Activated CD8-positive, alpha-beta memory T cell treated with anti-CD3 and anti-CD28 coated beads, Interleukin-2, amount 50 U/mL, for 1 hour (primary cell): ENCODE data around the gene RAB40B.

Experiments
- DNase-seq: peaks from one replicate; pipeline ENCODE4 v3.0.0-alpha.2; 2020; ENCODE audit errors: extremely low read depth

Gene RAB40B

DNA sequence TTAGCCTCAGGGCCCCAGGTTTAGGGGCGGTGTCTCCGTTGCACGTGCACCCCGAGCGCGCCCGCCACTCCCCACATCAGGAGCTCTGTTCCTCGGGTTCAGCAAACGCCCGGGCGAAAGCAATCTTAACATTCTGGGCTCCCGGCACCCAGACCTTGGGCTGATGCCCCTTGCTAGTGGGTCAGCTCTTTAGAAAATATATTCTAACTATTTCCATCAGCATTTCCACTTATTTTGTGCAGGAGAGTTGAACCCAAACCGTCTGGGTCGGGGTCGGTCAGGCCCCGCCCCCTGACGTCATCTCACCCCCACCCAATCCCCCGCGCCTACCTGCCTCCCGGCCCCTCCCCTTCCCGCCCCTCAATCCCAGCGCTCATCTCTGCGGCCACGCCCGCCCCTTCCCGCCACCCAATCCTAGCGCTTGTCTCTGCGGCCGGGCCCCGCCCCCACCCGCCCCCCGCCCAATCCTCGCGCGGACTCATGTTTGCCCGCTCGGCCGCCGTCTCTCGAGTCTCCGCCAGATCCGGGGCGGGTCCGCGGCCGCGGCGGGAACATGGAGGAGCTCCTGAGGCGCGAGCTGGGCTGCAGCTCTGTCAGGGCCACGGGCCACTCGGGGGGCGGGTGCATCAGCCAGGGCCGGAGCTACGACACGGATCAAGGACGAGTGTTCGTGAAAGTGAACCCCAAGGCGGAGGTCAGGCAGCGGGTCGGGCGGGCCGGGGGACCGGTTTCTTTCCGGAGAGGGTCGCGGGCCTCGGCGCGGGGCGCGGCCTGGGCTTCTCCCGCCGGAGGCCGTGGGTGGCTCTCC, 17.9 kb upstream of the RAB40B start, which contains the start of gene FN3KRP:
TSS of gene FN3KRP (plus strand) at position 504 of the 808 bp plus-strand sequence. CDS start at position 554, 50 bp downstream.
- peak; percentile 79 for DNase-seq

DNA sequence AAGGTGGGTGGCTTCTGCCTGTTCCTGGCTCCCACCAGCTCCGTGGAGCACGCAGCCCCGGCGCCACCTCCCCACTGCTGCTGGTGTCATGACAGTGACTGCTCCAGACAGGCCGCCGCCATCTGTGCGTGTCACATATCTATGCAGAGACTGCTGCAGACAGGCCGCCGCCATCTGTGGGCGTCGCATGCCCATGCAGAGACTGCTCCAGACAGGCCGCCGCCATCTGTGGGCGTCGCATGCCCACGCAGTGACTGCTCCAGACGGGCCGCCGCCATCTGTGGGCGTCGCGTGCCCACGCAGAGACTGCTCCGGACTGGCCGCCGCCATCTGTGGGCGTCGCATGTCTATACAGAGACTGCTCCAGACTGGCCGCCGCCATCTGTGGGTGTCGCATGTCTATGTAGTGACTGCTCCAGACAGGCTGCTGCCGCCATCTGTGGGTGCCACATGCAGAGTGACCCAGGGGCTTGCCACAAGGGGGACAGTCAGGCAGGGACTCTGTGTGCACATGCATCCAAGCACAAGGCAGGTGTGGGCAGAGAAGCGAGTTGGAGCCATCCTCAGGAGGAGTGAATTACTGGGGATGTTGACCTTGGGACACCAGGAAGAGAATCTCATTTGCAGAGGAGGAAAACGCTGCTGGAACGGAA, 14.7 kb upstream of the RAB40B start:
- no peak for DNase-seq

DNA sequence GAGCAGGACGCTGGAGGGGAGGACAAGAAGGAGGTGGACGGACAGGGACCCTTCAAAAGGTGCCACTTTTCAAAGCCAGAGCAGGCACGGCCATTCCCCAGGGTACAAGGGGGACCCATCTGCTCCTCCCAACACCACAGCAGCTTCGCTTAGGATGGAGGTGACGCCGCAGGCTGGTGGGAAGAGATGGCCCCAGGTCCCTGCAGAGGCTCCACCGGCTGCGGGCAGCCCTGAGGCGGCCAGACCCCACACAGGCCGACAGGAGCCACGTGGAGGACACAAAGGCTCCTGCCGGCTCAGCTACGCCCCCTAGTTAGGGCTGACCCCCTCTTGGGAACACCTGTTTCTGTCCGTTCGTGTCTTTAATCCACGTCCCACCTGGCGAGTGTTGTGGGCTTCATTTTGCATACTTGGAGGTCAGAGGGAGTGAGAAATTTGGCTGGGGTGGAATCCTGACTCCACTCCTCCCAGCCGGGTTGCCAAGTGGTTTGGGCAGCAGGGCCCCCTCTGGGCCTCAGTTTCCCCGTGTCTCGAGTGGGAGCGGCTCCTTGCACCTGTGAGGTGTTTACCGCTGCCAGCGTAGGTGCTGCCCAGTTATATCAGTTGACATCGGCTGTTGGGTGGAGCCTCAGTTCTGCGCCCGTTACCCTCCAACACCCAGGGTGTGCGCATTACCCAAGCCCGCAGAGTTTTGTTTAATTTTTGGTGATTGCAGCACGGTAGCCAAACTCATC, 12.2 kb upstream of the RAB40B start:
- no peak for DNase-seq

DNA sequence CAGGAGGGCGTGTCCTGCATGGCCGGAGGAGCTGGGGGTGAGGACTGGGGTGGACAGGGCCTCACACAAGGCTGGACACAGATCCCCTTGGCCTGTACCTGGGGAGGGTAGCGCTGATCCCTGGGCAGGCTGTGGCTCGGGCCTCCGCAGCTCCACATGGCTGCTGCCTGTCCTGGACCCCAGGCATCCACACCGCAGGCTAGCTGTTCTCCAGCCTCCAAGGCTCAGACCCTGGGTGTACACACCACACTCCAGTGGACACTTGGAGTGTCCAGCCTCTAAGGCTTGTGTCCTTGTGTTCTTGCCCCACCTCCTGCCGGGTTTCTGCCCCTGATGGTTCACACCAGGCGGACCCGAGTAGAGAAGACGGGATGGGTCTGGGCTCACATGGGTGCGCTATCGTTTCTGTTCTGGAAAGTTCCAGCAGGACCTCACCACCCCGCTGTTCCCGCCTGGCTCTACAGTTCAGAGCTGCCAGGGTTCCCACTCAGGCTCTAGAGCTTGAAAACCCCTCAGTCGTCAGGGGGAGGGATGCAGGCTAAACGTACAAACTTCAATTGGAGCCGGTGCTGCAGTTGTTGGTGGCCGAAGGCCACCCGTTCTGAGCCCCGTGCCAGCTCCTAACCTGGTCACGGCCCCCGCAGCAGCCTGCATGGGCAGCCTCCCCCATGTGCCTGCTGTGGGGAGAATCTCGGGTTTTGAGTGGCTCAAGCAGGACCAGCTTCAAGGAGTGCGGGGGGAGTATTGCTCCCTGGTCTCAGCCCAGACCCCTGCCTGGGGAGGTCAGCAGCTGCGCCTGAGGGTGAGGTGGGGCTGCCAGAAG, 11.4 kb upstream of the RAB40B start:
- no peak for DNase-seq

DNA sequence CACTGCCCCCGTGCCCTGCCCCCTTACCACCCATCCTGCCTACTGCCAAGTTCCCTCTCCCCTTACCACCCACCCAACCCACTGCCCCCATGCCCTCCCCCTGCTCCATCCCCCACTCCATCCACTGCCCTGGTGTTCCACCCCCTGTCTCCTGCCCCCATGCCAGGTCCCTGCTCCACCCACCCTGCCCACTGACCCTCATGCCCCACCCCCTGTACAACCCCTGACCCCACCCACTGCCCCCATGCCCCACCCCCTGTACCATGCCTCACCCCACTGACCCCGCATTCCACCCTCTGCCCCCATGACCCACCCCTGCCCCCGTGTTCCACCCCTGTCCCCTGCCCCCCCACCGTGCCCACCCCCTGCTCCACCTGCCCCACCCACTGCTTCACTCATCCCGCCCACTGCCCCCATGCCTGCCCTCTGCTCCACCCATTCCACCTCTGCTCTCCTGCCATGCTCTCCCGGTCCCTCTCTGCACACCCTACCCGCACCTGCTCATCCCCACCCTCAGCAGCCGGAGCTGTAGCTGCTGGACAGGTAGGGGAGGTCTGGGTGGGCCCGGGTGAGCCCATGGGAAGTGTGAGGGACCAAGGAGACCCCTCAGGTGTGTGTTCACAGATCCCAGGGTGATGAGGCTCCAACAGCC, 10.7 kb upstream of the RAB40B start:
- no peak for DNase-seq

DNA sequence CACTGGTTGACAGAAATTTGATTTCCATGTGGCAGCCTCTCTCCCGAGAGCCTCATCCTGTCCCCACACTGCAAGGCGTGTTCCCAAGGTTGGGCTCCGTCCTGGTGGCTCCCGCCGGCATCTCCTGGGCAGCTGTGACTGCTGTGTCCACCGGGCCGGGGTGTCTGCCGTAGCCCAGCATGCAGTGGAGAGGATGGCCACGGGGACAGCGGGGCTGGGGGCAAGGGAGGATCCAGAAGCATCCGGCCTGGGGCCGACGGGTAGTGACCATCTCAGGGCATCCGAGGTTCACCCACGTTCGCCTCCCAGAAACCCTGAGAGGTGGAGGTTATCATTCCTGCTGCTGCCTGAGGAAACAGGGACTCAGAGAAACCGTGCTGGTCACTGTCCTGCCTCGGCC, 7.3 kb upstream of the RAB40B start:
- DNase-seq, result no peak

DNA sequence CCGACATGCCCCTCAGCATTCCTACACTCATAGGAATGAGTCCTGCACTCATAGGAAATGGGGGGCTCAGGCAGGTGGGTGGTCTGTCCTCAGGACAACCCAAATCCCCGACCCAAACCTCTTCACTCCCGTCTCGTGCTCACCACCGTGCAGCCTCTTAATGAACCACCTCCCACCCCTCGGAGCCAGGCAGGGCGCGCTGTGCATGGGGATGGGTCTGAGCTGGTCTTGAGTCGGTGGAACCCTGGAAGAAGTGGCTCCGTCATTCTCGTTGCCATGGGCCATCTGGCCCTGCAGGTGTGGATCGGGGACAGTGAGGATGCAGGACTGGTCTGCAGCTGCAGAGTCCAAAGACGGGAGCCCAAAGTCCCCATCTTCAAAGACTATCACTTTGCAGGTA, 6.4 kb upstream of the RAB40B start:
- no peak for DNase-seq

DNA sequence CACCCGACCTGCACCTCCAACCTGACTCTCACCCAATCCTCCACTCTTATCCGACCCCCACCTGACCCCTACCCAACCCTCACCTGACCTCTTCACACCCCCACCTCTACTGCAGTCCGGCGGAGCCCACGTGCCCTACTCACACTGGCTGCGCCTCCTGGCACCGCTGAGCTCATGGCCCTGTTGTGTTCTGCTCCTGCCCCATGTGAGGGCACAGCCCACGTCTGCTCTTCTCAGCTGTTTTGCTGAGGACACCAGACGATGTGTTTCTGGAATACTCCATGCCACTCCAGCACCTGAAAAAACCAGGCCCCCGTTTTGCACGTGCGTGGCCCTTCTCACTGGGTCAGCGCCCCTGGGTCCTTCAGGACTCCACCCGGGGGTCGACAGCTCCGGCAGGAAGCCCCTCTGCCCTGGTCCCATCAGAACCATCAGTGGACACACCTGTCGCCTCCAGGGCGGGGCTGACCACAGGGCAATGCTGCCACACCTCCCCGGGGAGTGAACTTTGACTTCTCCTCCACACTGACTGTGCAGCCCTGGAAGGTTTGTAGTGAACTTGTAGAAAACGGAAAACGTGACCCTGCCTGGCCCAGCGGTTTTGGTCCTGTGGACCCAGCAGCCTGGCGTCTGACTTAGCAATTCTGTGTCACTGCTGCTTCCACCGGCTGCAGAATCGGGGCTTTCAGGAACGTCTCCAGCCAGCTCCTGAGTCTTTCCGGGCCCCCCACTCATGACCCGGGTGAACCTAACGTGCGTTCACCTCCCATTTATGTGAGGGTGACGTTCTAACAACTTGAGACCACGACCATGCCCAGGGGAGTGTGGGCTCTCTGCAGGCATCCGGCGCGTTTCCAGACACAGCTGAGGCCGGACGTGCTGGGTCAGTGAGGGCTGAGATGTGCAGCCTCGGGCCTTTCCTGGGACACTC, 5.7 kb upstream of the RAB40B start:
- no peak for DNase-seq

DNA sequence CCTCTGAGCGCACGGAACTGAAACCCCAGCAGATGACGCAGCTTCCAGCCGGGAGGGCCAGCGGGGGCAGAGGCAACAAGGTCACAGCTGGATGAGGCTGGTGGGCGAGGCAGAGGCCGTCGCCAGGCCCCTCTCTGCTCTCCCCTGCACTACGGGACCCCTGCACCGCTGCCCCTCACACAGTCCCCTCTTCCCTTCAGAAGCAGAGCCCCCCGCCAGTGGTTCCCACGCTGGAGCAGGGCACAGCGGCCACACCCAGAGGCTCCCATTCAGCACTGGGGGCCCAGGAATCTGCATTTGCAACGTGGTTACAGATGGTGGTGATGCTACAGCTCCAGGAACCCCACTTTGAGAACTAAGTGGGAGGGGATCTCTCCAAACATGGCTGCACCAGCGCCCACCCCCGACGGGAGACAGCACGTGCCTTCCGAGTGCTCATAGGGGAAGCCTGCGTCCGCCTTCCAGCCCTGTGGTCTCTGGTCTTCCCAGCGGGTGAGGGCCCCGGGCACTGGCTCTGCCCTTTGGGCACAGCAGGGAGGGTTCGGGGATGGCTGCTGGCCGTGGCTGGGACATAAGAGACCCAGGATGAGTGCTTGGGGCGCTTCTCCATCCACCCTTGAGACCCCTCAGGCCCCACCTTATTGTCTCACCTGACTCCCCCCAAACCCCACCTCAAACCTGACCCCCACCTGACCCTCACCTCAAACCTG, 4.7 kb upstream of the RAB40B start:
- DNase-seq, result no peak

DNA sequence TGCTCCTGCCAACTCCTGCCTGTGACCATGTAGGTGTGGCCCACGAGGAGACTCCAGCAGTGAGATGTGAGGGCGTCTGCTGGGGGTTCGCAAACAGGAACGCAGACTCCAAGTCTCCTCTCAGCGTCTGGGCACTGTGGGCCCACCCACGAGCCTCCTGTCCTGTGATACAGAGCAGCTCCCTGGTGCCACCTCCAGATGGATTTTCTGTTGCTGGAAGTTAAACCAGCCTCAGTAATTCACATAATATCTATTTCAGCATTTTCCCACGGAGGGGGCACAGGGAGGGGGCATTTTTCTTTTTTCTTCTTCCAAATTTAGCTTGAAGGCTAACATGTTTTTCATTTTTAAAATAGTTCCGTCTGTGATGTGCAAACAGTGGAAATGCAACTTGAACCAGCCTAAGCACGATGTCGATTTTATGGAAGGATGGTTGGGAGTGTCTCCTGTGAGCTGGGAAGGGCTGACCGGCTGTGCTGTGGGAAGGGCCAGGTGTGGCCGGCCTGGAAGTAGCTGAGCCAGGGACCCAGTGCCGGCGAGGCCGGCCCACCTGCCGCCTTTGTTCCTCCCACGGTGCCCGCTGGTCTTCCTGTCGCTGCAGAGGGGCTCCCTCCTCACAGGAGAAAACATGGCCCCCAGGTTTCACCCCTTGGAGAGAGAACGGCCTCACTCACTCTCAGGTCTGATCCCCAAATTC, 3.9 kb upstream of the RAB40B start:
- no peak for DNase-seq

DNA sequence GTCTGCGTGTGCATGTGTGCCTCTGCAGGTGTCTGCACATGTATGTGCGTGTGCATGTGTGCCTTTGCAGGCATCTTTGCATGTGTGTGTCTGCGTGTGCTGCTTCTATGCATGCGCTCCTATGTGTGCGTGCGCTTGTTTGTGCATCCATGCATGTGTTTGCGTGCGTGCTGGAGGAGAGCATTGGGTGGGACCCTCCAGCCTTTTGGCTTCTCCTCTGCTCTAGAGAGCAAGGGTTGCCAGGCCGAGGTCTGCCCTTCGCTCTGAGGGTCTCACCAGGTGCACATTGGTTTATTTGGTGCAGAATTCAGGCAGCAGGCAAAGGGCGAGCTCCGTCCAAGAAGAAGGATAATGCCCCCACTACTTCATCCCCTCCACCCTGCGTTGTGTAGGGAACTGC, 1.1 kb upstream of the RAB40B start:
- no peak for DNase-seq

DNA sequence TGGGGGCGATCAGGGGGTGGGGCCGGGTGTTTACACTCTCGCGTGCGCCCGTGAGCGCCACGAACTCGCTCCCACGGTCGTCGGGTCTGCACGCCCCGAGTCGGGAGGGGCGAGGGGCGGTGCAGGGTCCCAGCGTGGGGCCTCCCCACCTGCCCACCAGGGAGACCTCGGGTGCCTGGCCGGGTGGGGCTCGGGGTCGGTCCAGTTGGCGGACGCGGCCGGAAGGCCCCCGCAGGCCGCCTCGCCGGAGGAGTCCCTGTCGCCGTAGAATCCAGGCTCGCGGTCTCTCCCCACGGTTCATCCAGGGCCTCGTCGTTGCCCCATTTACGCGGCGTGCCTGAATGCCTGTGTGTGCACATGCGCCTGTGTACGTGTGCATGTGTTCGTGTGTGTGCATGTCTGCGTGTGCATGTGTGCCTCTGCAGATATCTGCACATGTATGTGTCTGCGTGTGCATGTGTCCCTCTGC, 510 bp upstream of the RAB40B start:
- no peak for DNase-seq

DNA sequence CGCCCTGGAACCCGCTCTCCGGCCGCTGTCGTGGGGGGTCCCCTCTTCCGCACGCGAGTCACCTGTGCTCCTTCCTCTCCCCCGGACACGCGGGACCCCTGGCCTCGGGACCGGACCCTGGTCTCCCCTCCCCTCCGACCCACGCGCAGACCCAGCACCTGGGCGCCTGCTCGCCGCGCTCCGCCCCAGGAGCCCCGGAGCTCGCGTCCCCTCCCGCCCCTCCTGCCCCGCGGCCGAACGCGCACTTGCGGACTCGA, 762 bp downstream of the RAB40B start:
- DNase-seq, result no peak

DNA sequence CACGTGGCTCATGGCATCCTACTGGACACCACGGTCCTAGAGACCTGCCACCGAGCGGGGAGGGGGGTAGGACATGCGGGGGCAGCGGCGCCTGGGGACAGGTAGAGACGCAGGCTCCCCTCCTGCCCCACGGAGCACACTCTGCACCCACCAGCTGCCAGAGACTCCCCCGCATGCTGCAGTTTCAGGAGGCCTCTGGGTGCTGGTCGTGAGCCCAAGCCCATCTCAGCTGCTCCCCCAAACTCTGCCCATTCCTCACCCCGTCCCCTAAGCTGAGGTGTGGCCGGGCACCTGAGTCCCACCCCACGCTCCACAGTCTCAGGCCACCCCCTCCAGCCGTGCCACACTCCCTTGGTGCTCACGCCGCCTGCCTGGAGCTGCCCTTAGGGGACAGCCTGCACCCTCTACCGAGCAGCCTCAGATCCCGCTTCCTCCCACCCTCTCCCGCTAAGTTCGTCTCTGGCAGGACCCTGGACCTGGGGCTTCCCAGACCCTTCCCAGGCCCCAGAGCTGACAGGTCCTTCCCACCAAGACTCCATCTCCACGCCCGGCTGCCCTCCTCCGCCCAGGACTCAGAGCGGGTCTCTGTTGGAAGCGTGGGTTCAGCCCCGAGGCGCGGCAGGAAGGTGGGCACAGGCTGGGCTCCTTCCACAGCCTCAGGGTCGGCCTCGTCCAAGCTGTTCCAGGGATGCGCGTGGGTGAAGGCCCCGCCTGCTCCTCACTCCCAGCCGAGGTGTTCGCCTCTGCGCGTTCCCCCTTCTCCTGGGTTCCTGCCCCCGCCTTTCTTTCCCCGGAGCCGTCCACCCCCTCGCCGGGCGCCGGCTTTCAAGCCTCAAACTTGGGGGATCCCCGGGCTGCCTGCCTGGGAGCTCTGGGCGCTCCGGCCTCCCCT, 1.3 kb downstream of the RAB40B start:
- DNase-seq, result no peak

DNA sequence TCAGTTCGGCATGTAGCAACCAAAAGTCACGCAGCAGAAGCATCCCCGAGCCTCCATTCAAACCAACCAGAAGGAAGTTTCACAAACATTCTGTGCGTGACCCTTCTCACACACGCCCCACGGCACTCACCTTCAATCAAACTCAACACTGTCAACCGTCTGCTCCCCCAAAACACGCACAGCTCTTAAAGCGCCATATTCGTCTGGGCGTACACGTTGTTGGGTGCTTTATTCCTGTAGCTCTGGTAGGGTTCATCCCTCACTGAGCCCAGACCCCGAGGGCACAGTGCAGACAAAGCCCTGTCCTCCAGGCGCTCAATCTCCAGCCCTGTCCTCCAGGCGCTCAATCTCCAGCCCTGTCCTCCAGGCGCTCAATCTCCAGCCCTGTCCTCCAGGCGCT, 2.2 kb downstream of the RAB40B start:
- DNase-seq, result no peak

DNA sequence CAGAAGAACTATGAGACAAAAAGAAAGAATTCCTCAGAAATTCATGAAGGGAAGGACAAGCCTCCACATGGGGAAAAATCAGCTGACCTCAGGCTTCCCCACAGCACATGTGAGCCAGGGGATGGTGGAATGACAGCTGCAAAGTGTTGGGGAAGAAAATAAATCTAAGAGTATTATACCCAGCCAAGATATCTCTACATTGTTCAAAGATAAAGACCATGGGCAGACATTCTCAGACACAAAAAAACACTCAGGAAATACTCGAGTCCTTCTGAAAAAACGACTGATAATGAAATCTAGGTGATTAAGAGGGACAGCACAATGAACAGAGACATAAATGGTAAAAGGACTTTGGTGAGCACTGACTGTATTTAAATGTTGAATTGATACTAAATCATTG, 3.9 kb downstream of the RAB40B start:
- DNase-seq, result no peak

DNA sequence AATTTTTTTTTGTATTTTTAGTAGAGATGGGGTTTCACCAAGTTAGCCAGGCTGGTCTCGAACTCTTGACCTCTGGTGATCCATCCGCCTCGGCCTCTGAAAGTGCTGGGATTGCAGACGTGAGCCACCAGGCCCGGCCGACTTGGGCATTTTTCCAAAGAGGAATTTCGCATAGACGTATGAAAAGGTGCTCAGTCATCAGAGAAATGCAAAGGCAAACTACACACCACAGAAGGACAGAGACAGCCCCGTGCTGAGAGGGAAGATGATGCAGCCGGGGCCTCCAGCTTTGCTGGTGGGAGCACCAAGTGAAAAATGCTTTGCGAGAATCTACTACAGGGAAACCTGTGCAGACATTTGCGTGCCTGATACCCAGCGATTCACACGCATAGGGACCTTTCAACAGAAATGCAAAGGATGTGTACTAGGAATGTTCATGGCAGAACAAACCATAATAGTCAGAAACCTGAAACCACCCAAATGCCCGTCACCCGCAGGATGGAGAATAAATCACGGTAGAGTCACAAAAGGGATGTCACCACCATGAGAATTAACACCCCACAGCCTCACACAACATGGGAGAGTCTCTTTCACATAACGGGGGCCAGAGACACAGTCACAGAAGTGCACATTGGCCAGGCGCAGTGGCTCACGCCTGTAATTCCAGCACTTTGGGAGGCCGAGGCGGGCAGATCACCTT, 5.2 kb downstream of the RAB40B start:
- no peak for DNase-seq
